ENCODE data around the gene USP27X.

DNA sequence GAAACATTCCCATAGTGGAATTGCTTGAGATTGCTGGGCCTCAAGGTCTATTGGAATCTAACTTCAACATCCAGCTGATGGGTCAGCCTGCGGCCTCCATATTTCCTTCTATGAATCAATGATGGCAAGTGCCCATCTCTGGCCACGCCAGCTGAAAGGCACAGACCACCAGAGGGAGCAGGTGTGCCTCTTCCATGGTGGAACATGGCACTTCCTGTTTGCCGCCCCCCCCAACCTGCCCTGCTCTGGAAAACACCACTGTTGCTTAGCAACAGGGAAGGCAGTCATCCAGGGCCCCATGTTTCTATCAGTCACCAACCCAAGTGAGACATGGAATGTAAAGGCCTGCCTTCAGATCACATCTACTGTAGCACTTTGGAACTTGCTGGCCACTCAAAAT lies 38.6 kb upstream of the USP27X start:
- TF ChIP-seq EP300 (IDR thresholded peaks at IDR 0.05) (no peak), POLR2A (IDR thresholded peaks at IDR 0.05) (no peak)
- TF ChIP-seq, protein P1, sequence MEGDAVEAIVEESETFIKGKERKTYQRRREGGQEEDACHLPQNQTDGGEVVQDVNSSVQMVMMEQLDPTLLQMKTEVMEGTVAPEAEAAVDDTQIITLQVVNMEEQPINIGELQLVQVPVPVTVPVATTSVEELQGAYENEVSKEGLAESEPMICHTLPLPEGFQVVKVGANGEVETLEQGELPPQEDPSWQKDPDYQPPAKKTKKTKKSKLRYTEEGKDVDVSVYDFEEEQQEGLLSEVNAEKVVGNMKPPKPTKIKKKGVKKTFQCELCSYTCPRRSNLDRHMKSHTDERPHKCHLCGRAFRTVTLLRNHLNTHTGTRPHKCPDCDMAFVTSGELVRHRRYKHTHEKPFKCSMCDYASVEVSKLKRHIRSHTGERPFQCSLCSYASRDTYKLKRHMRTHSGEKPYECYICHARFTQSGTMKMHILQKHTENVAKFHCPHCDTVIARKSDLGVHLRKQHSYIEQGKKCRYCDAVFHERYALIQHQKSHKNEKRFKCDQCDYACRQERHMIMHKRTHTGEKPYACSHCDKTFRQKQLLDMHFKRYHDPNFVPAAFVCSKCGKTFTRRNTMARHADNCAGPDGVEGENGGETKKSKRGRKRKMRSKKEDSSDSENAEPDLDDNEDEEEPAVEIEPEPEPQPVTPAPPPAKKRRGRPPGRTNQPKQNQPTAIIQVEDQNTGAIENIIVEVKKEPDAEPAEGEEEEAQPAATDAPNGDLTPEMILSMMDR (IDR thresholded peaks at IDR 0.05) = no peak
